NT2/D1 (cell line): ENCODE results near the gene DOP1B.

Source experiments
- SUZ12 ChIP-seq: IDR thresholded peaks from 2 replicates; pipeline ENCODE4 v1.6.1; 2011; ENCODE audit not compliant: insufficient read length, insufficient read depth; ENCODE audit errors: extremely low read depth
- YY1 ChIP-seq: IDR thresholded peaks from 2 replicates; pipeline ENCODE4 v1.6.1; 2011; ENCODE audit not compliant: insufficient read length, insufficient read depth
- ZNF274 ChIP-seq: IDR thresholded peaks from 2 replicates; pipeline ENCODE4 v1.6.1; 2011; ENCODE audit warnings: mild to moderate bottlenecking, low read depth, low read length

- TF ChIP-seq YY1 = no peak
- no peak for TF ChIP-seq SUZ12
- TF ChIP-seq ZNF274 = no peak
Measured at GRCh38 chr21:36193200-36193599, 36.6 kb downstream of the DOP1B start.
